ENCODE data around the gene SKAP2.

SKAP2 gene

DNA sequence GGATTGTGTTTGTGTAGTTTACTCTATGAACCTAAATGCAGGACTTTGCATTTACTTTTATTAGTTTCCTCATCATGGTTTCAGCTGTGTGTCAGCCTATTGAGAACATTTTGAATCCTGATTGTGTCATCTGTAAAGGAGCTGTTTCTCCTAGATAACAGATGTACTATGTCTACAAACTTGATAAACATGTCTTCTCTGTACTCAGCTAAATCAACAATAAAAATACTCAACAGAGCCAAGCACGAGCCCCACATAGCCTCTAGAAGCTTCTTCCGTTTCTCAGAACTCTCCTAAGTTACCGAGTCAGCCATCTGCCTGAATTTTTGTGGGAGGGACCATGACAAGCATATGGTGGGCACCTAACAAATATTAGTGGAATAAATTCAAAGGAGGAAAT is 234.7 kb downstream of the SKAP2 start:
- TF ChIP-seq, protein P1, sequence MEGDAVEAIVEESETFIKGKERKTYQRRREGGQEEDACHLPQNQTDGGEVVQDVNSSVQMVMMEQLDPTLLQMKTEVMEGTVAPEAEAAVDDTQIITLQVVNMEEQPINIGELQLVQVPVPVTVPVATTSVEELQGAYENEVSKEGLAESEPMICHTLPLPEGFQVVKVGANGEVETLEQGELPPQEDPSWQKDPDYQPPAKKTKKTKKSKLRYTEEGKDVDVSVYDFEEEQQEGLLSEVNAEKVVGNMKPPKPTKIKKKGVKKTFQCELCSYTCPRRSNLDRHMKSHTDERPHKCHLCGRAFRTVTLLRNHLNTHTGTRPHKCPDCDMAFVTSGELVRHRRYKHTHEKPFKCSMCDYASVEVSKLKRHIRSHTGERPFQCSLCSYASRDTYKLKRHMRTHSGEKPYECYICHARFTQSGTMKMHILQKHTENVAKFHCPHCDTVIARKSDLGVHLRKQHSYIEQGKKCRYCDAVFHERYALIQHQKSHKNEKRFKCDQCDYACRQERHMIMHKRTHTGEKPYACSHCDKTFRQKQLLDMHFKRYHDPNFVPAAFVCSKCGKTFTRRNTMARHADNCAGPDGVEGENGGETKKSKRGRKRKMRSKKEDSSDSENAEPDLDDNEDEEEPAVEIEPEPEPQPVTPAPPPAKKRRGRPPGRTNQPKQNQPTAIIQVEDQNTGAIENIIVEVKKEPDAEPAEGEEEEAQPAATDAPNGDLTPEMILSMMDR (IDR thresholded peaks at IDR 0.05; ENCODE audit: insufficient read depth, low read length, poor library complexity, severe bottlenecking), result no peak
- no peak for DNase-seq (ENCODE audit: extremely low read depth, insufficient read length)
- H3K27me3 ChIP-seq (replicated peaks; ENCODE audit: control insufficient read depth, insufficient read depth, low read length), result no peaks in the 10 kb centered on the region; the same call in 1 of the 2 replicates
- H3K4me3 ChIP-seq (replicated peaks; ENCODE audit: low read depth, low read length), result no peak overlapping the region
- no peaks in the 10 kb centered on the region for H3K36me3 ChIP-seq (ENCODE audit: control insufficient read depth, insufficient read depth, low read length)

DNA sequence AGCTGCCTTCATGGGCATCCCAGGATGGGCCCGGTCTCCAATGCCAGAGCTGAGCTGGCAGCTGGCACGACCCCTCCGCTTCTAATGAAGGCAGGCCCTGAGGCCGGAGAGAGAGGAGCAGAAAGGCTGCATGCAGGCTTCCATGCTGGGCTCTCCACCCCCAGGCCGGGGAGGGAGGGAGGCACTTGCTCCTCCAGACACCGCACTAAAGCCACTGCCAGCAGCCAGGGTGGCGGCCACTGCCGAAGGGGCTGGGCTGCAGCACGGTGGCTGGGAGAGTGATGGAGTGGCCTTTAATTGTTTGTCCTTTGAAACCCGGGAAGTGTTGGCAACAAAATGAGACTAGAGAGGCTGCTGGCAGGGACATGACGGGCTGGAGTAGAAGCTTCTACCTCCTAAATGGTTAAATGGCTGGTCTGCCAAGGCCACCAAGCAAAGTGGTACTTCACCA is 236.5 kb downstream of the SKAP2 start:
- DNase-seq (ENCODE audit: extremely low read depth, insufficient read length), result no peak
- TF ChIP-seq, protein P1 (IDR thresholded peaks at IDR 0.05; ENCODE audit: insufficient read depth, low read length, poor library complexity, severe bottlenecking), result no peak
- Histone ChIP-seq H3K36me3 (ENCODE audit: control insufficient read depth, insufficient read depth, low read length) (no peaks in the 10 kb centered on the region), H3K4me3 (replicated peaks; ENCODE audit: low read depth, low read length) (no peak overlapping the region), H3K27me3 (replicated peaks; ENCODE audit: control insufficient read depth, insufficient read depth, low read length) (no peaks in the 10 kb centered on the region; the same call in 1 of the 2 replicates)

DNA sequence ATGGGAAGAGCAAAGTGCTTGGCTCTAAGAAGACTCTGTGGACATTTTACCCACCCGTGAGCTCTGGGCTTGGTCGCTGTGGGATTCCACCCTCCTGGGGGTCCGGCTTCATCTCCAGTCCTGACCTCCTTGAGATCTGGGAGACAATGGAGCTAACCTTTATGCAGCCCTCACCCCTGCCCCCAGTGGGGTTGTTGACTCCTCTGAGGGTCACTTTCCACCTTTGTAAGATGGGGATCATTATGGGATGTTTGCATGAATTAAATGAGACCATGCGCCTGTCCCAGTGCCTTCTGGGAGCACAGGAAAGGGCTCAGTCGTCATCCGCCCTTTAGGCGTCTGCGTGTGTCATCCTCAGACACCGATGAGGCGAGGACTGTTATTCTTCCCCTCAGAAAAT is 237.2 kb downstream of the SKAP2 start:
- H3K27me3 ChIP-seq (replicated peaks; ENCODE audit: control insufficient read depth, insufficient read depth, low read length), result no peaks in the 10 kb centered on the region; the same call in 1 of the 2 replicates
- TF ChIP-seq, protein P1 (IDR thresholded peaks at IDR 0.05; ENCODE audit: insufficient read depth, low read length, poor library complexity, severe bottlenecking), result no peak
- no peak overlapping the region for H3K4me3 ChIP-seq (replicated peaks; ENCODE audit: low read depth, low read length)
- H3K36me3 ChIP-seq (ENCODE audit: control insufficient read depth, insufficient read depth, low read length), result no peaks in the 10 kb centered on the region
- no peak for DNase-seq (ENCODE audit: extremely low read depth, insufficient read length)

DNA sequence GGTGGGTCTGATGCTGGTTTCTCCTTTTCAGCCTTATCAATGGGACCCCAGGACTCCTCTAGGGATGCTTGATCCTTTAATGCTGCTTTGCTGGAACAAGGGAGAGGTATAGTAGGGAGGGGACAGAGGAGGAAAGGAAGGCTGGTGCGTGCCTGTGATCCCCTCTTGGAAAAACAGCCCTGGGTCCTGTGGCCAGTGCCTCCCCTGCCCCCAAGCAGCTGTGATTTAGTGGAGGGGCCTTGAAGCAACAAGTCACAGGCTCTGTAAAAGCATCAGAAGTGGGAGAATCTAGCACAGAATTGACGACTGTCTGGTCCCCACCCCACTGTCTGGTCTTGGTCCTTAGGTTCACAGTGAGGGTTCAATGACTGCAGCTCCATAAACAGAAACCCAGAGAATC is 237.7 kb downstream of the SKAP2 start:
- H3K4me3 ChIP-seq (replicated peaks; ENCODE audit: low read depth, low read length), result no peak overlapping the region
- TF ChIP-seq, protein P1 (IDR thresholded peaks at IDR 0.05; ENCODE audit: insufficient read depth, low read length, poor library complexity, severe bottlenecking), result no peak
- DNase-seq (ENCODE audit: extremely low read depth, insufficient read length), result no peak
- H3K27me3 ChIP-seq (replicated peaks; ENCODE audit: control insufficient read depth, insufficient read depth, low read length), result no peaks in the 10 kb centered on the region; the same call in 1 of the 2 replicates
- no peaks in the 10 kb centered on the region for H3K36me3 ChIP-seq (ENCODE audit: control insufficient read depth, insufficient read depth, low read length)

DNA sequence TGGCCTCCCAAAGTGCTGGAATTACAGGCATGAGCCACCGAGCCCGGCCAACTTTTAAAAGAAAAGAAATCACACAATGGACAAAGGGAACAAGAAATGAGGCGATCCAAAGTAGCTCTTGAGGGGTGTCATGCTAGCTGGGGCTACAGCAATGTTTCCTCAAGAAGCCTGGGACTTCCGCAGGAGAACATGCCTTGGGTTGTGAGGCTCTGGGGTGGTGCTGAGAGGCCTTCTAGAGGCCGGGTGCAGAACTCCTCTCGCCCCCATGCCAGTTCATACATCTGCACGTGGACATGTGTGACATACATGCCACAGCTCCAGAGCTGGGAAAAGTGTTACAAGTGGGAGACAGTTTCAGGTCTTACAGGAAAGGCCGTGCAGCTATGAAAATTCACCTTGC is 238.2 kb downstream of the SKAP2 start:
- no peaks in the 10 kb centered on the region; the same call in 1 of the 2 replicates for H3K27me3 ChIP-seq (replicated peaks; ENCODE audit: control insufficient read depth, insufficient read depth, low read length)

More for the DNA sequence above, 238.2 kb downstream of the SKAP2 start:
- Histone ChIP-seq H3K36me3 (ENCODE audit: control insufficient read depth, insufficient read depth, low read length) (no peaks in the 10 kb centered on the region), H3K4me3 (replicated peaks; ENCODE audit: low read depth, low read length) (no peak overlapping the region)
- TF ChIP-seq, protein P1 (IDR thresholded peaks at IDR 0.05; ENCODE audit: insufficient read depth, low read length, poor library complexity, severe bottlenecking), result no peak
- DNase-seq (ENCODE audit: extremely low read depth, insufficient read length), result no peak
